Activated CD8-positive, alpha-beta T cell treated with anti-CD3 and anti-CD28 coated beads for 36 hours (primary cell): ENCODE data around the gene USP44. TPM values are rescaled to one million over a fixed set of nuclear protein-coding genes. Genes with fewer than 3 reads are reported as not detected.

Experiments used
- ATAC-seq: fragments of 200-7000 bp; cut with Tn5 transposase; one replicate; pipeline ENCODE4 v1.10.0; 2021; ENCODE audit warnings: mild to moderate bottlenecking, moderate library complexity
- CTCF ChIA-PET: fragments of 350-600 bp; sonication (Branson Sonifier 250); formaldehyde crosslinking; loops from one replicate; lab custom pipeline; 2021; ENCODE audit warnings: antibody characterized with exemption; lab: Charles Lee
- POLR2A ChIA-PET: fragments of 350-600 bp; sonication (Branson Sonifier 250); formaldehyde crosslinking; loops from one replicate; lab custom pipeline; 2021; ENCODE audit warnings: antibody characterized with exemption; lab: Charles Lee
- DNase-seq: peaks from one replicate; pipeline ENCODE4 v3.0.0-alpha.2; 2020
- H3K27ac Mint-ChIP-seq: one replicate; pipeline ENCODE4 v1.8.0; 2021; ENCODE audit warnings: mild to moderate bottlenecking, mixed read lengths
- H3K27me3 Mint-ChIP-seq: one replicate; pipeline ENCODE4 v1.8.0; 2021; ENCODE audit warnings: mixed read lengths
- H3K36me3 Mint-ChIP-seq: one replicate; pipeline ENCODE4 v1.8.0; 2021; ENCODE audit warnings: low read depth, mixed read lengths
- H3K4me1 Mint-ChIP-seq: one replicate; pipeline ENCODE4 v1.8.0; 2021; ENCODE audit warnings: low read depth, mixed read lengths
- H3K4me3 Mint-ChIP-seq: one replicate; pipeline ENCODE4 v1.8.0; 2021; ENCODE audit warnings: mild to moderate bottlenecking, moderate library complexity, mixed read lengths
- H3K9me3 Mint-ChIP-seq: one replicate; pipeline ENCODE4 v1.8.0; 2021; ENCODE audit warnings: mixed read lengths
- CTCF ChIP-seq: fragments of 200-600 bp; IDR thresholded peaks from one replicate; pipeline ENCODE4 v1.8.0; 2022; ENCODE audit warnings: antibody characterized with exemption, mild to moderate bottlenecking
- intact Hi-C: fragments of 100-400 bp; cut with micrococcal nuclease; formaldehyde crosslinking; loops from one replicate; pipeline ENCODE4 v1.10.0; 2022
- total RNA-seq, 2 experiments: library from RNA; stranded (reverse); gene quantifications; one replicate each; pipeline ENCODE4 v1.2.3, GENCODE V29; 2021

USP44 gene
- total RNA-seq, 2 experiments from 2014 or later, result 15.2 to 15.5 TPM

- intact Hi-C loops, result no loop called here
- ChIA-PET POLR2A (no interaction called here), CTCF (interaction anchor here (1.0 to 1.4 kb wide), 2 partner anchors 12 to 14 kb away, joined by 4 to 9 read pairs; no protein-coding TSS in a partner anchor)
- H3K9me3 Mint-ChIP-seq, result peaks cover 6% of the 10 kb centered on the region
- peaks cover 9% of the 10 kb centered on the region for H3K36me3 Mint-ChIP-seq
- DNase-seq (no peak), ATAC-seq (no peak)
- peak overlapping the region; percentile 26 for H3K4me3 Mint-ChIP-seq
- peaks cover 5% of the 10 kb centered on the region for H3K27me3 Mint-ChIP-seq
- H3K4me1 Mint-ChIP-seq, result peaks cover 29% of the 10 kb centered on the region
- no peak overlapping the region for H3K27ac Mint-ChIP-seq
- TF ChIP-seq CTCF, result no peak
Measured at GRCh38 chr12:95546491-95546813, 4.8 kb downstream of the USP44 start.

GRCh38 chr12:95545731-95546490, 5.4 kb downstream of the USP44 start:
- Mint-ChIP-seq H3K27ac (no peak overlapping the region), H3K4me1 (peaks cover 24% of the 10 kb centered on the region), H3K27me3 (peaks cover 5% of the 10 kb centered on the region), H3K9me3 (peaks cover 6% of the 10 kb centered on the region), H3K36me3 (peaks cover 9% of the 10 kb centered on the region), H3K4me3 (peak overlapping the region; percentile 26)
- DNase-seq, result no peak
- intact Hi-C loops, result no loop called here
- no peak for TF ChIP-seq CTCF
- no peak for ATAC-seq
- ChIA-PET CTCF (no interaction called here), POLR2A (no interaction called here)

- CTCF ChIA-PET, result interaction anchor here (2.2 kb wide), 1 partner anchor 11 kb away, joined by 15 read pairs; no protein-coding TSS in a partner anchor
Measured at GRCh38 chr12:95545303-95545702, 6.0 kb downstream of the USP44 start.

GRCh38 chr12:95544756-95545155, 6.5 kb downstream of the USP44 start:
- CTCF ChIA-PET, result interaction anchor here (0.8 to 2.2 kb wide), 2 partner anchors 10 to 30 kb away, joined by 3 to 15 read pairs; no protein-coding TSS in a partner anchor
- H3K9me3 Mint-ChIP-seq, result peaks cover 6% of the 10 kb centered on the region
- TF ChIP-seq CTCF, result no peak
- H3K36me3 Mint-ChIP-seq, result peaks cover 9% of the 10 kb centered on the region
- ATAC-seq (no peak), DNase-seq (no peak)
- H3K4me3 Mint-ChIP-seq, result no peak overlapping the region
- peaks cover 20% of the 10 kb centered on the region for H3K4me1 Mint-ChIP-seq
- intact Hi-C loops, result no loop called here
- POLR2A ChIA-PET, result no interaction called here
- H3K27ac Mint-ChIP-seq, result no peak overlapping the region
- H3K27me3 Mint-ChIP-seq, result peaks cover 5% of the 10 kb centered on the region

More at GRCh38 chr12:95545303-95545702, 6.0 kb downstream of the USP44 start:
- H3K4me3 Mint-ChIP-seq, result no peak overlapping the region
- H3K4me1 Mint-ChIP-seq, result peaks cover 21% of the 10 kb centered on the region
- TF ChIP-seq CTCF, result no peak
- peaks cover 9% of the 10 kb centered on the region for H3K36me3 Mint-ChIP-seq
- H3K27ac Mint-ChIP-seq, result no peak overlapping the region
- intact Hi-C loops, result no loop called here
- peaks cover 6% of the 10 kb centered on the region for H3K9me3 Mint-ChIP-seq
- POLR2A ChIA-PET, result no interaction called here
- ATAC-seq (no peak), DNase-seq (no peak)
- peaks cover 5% of the 10 kb centered on the region for H3K27me3 Mint-ChIP-seq

- Mint-ChIP-seq H3K4me3 (no peak overlapping the region), H3K27me3 (peaks cover 4% of the 10 kb centered on the region), H3K9me3 (no peaks in the 10 kb centered on the region), H3K4me1 (peaks cover 17% of the 10 kb centered on the region), H3K27ac (no peak overlapping the region), H3K36me3 (no peaks in the 10 kb centered on the region)
- POLR2A ChIA-PET, result interaction anchor here (1.1 kb wide), 1 partner anchor 69 kb away, joined by 3 read pairs; the partner anchor contains the start of gene METAP2
- no peak for ATAC-seq
- DNase-seq, result no peak
- intact Hi-C loops, result no loop called here
- CTCF ChIA-PET, result interaction anchor here (2.2 kb wide), 1 partner anchor 9 kb away, joined by 15 read pairs; no protein-coding TSS in a partner anchor
- no peak for TF ChIP-seq CTCF
Measured at GRCh38 chr12:95543305-95543704, 8.0 kb downstream of the USP44 start.
